ENCODE data around the gene CLIC3.

- TF ChIP-seq EZH2phosphoT487 (IDR thresholded peaks at IDR 0.05; ENCODE audit: low read depth) (no peak), CTCF (IDR thresholded peaks at IDR 0.05; ENCODE audit: low read depth, low read length) (no peak)
Observed at GRCh38 chr9:137015976-137016375, 19.6 kb upstream of the CLIC3 start.
